DND-41 (cell line): ENCODE results near the gene STOX1.
A peak's percentile ranks its signal among the peaks of the same experiment; 100 is the strongest.

Experiments used
- ATAC-seq: fragments of 200-7000 bp; cut with Tn5 transposase; 3 replicates; pipeline ENCODE4 v1.9.1; 2021; ENCODE audit warnings: low read depth; ENCODE audit not compliant: insufficient read depth
- DNase-seq: peaks from one replicate; pipeline ENCODE4 v3.0.0-alpha.2; 2020
- H2AFZ ChIP-seq: 2 replicates; pipeline ENCODE4 v1.6.0; 2012; ENCODE audit warnings: low read depth, low read length
- H3K27ac ChIP-seq: 2 replicates; pipeline ENCODE4 v1.5.1; 2012; ENCODE audit warnings: low read length, inconsistent platforms
- H3K27me3 ChIP-seq: fragments of 200-600 bp; sonication (generic); 2 replicates; pipeline ENCODE4 v1.6.0; 2012; ENCODE audit warnings: low read length, mild to moderate bottlenecking, inconsistent platforms; ENCODE audit not compliant: insufficient read depth, poor library complexity
- H3K36me3 ChIP-seq: 2 replicates; pipeline ENCODE4 v1.5.1; 2012; ENCODE audit warnings: low read length, inconsistent platforms; ENCODE audit not compliant: insufficient read depth
- H3K4me1 ChIP-seq: 2 replicates; pipeline ENCODE4 v1.5.1; 2012; ENCODE audit warnings: mild to moderate bottlenecking, low read length; ENCODE audit not compliant: insufficient read depth
- H3K4me2 ChIP-seq: 2 replicates; pipeline ENCODE4 v1.6.0; 2012; ENCODE audit warnings: mild to moderate bottlenecking, moderate library complexity, low read length, inconsistent platforms; ENCODE audit not compliant: insufficient read depth
- H3K4me3 ChIP-seq, 2 experiments: fragments of 200-600 bp in 1 of 2; shearing (Covaris generic) in 1 of 2; 2 replicates each; pipeline ENCODE4 v1.5.1; 2012 to 2016; ENCODE audit warnings: inconsistent platforms in 2 of 2, low read length in 2 of 2, mild to moderate bottlenecking in 2 of 2, low read depth in 1 of 2, moderate library complexity in 1 of 2
- H3K79me2 ChIP-seq: 2 replicates; pipeline ENCODE4 v1.6.0; 2012; ENCODE audit warnings: low read length, inconsistent platforms; ENCODE audit not compliant: insufficient read depth
- H3K9ac ChIP-seq: 2 replicates; pipeline ENCODE4 v1.6.0; 2012; ENCODE audit warnings: low read depth, mild to moderate bottlenecking, inconsistent platforms, low read length, moderate library complexity
- H3K9me3 ChIP-seq: 2 replicates; pipeline ENCODE4 v1.5.1; 2012; ENCODE audit warnings: low read length, moderate library complexity, mild to moderate bottlenecking, inconsistent platforms; ENCODE audit not compliant: insufficient read depth, severe bottlenecking
- H4K20me1 ChIP-seq: 2 replicates; pipeline ENCODE4 v1.6.0; 2012; ENCODE audit warnings: low read length; ENCODE audit not compliant: insufficient read depth
- CTCF ChIP-seq: IDR thresholded peaks from 2 replicates; pipeline ENCODE4 v1.5.1; 2012; ENCODE audit warnings: borderline replicate concordance, low read length, moderate library complexity, mild to moderate bottlenecking; ENCODE audit not compliant: poor library complexity, severe bottlenecking; ENCODE audit errors: extremely low read depth
- EZH2 ChIP-seq: IDR thresholded peaks from 3 replicates; pipeline ENCODE4 v1.6.1; 2012; ENCODE audit warnings: borderline replicate concordance, low read depth, mild to moderate bottlenecking, moderate library complexity, low read length, inconsistent platforms; ENCODE audit not compliant: severe bottlenecking

STOX1 gene, protein sequence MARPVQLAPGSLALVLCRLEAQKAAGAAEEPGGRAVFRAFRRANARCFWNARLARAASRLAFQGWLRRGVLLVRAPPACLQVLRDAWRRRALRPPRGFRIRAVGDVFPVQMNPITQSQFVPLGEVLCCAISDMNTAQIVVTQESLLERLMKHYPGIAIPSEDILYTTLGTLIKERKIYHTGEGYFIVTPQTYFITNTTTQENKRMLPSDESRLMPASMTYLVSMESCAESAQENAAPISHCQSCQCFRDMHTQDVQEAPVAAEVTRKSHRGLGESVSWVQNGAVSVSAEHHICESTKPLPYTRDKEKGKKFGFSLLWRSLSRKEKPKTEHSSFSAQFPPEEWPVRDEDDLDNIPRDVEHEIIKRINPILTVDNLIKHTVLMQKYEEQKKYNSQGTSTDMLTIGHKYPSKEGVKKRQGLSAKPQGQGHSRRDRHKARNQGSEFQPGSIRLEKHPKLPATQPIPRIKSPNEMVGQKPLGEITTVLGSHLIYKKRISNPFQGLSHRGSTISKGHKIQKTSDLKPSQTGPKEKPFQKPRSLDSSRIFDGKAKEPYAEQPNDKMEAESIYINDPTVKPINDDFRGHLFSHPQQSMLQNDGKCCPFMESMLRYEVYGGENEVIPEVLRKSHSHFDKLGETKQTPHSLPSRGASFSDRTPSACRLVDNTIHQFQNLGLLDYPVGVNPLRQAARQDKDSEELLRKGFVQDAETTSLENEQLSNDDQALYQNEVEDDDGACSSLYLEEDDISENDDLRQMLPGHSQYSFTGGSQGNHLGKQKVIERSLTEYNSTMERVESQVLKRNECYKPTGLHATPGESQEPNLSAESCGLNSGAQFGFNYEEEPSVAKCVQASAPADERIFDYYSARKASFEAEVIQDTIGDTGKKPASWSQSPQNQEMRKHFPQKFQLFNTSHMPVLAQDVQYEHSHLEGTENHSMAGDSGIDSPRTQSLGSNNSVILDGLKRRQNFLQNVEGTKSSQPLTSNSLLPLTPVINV

GRCh38 chr10:68826764-68827591 is at the start of gene STOX1:
TSS of gene STOX1 (plus strand) at chr10:68827531. CDS start at chr10:68827624, 93 bp downstream.
- no peaks in the 10 kb centered on the region for H3K9me3 ChIP-seq
- ATAC-seq (peak; percentile 72), DNase-seq (peak; percentile 73)
- peak within 1 kb of the TSS; percentile 83 for H3K4me3 ChIP-seq
- peak within 1 kb of the TSS; percentile 97 for H3K9ac ChIP-seq
- peak within 1 kb of the TSS; percentile 98 for H2AFZ ChIP-seq
- no peaks in the 10 kb centered on the region for H4K20me1 ChIP-seq
- no peaks in the 10 kb centered on the region for H3K79me2 ChIP-seq
- H3K36me3 ChIP-seq = no peaks in the 10 kb centered on the region
- H3K4me1 ChIP-seq = peaks cover 32% of the 10 kb centered on the region
- no peak for TF ChIP-seq EZH2
- no peak for TF ChIP-seq CTCF
- no peaks in the 10 kb centered on the region for H3K27me3 ChIP-seq
- peak within 1 kb of the TSS; percentile 97 for H3K4me2 ChIP-seq
- H3K27ac ChIP-seq = peak within 1 kb of the TSS; percentile 90

GRCh38 chr10:68781613-68782574 is 45.4 kb upstream of the STOX1 start:
- no peaks in the 10 kb centered on the region for H4K20me1 ChIP-seq
- H3K9me3 ChIP-seq = no peaks in the 10 kb centered on the region
- no peak overlapping the region for H3K4me3 ChIP-seq
- no peak overlapping the region for H3K4me2 ChIP-seq
- no peak overlapping the region for H2AFZ ChIP-seq
- no peak for DNase-seq
- no peaks in the 10 kb centered on the region for H3K4me1 ChIP-seq
- H3K27me3 ChIP-seq = no peaks in the 10 kb centered on the region
- H3K79me2 ChIP-seq = 0 out of 2 replicates have a peak, but pooled peaks cover under 1% of the 10 kb centered on the region
- no peak overlapping the region for H3K27ac ChIP-seq
- TF ChIP-seq EZH2 (no peak), CTCF (no peak)
- H3K9ac ChIP-seq = no peak overlapping the region
- H3K36me3 ChIP-seq = peaks cover 90% of the 10 kb centered on the region
- ATAC-seq = no peak

DNA sequence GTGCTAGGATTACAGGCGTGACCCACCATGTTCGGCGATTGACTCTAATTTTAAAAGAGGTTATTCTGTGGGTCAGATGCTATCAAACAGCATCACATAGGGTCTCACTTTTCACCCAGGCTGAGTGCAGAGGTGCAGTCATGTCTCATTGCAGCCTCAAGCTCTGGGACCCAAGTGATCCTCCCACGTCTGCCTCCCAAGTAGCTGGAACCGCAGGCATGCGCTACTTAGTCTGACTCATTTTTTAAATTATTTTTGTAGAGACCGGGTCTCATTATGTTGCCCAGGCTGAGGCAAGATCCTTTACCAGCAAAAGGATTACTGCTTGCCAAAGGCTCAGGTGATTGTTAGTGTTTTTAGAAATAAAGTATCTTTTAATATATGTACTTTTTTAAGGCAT is 42.9 kb upstream of the STOX1 start:
- no peak overlapping the region for H3K27ac ChIP-seq
- no peaks in the 10 kb centered on the region for H3K27me3 ChIP-seq
- no peak for ATAC-seq
- no peak overlapping the region for H3K9ac ChIP-seq
- no peaks in the 10 kb centered on the region for H4K20me1 ChIP-seq
- no peak overlapping the region for H3K4me2 ChIP-seq
- H3K36me3 ChIP-seq = peaks cover 89% of the 10 kb centered on the region
- H3K4me3 ChIP-seq = no peak overlapping the region
- TF ChIP-seq CTCF = no peak
- no peak for TF ChIP-seq EZH2
- H3K79me2 ChIP-seq = no peaks in the 10 kb centered on the region
- no peaks in the 10 kb centered on the region for H3K9me3 ChIP-seq
- no peak for DNase-seq
- no peak overlapping the region for H2AFZ ChIP-seq
- no peaks in the 10 kb centered on the region for H3K4me1 ChIP-seq
